ENCODE results near the gene TRAF7.

The TRAF7 gene

GRCh38 chr16:2170587-2171435, 15.2 kb downstream of the TRAF7 start:
- DNase-seq: no peak
- Mint-ChIP-seq H3K27me3 (ENCODE audit: low read depth, poor library complexity) (no peaks in the 10 kb centered on the region), H3K27ac (no peak overlapping the region), H3K9me3 (no peaks in the 10 kb centered on the region), H3K4me3 (no peak overlapping the region), H3K36me3 (ENCODE audit: low read depth) (peaks cover 7% of the 10 kb centered on the region), H3K4me1 (no peaks in the 10 kb centered on the region)
- no peak for TF ChIP-seq CTCF (IDR thresholded peaks at IDR 0.05)

GRCh38 chr16:2171601-2172178, 16.1 kb downstream of the TRAF7 start:
- DNase-seq: no peak
- H3K4me1 Mint-ChIP-seq: no peaks in the 10 kb centered on the region
- no peaks in the 10 kb centered on the region for H3K9me3 Mint-ChIP-seq
- no peak overlapping the region for H3K4me3 Mint-ChIP-seq
- H3K27me3 Mint-ChIP-seq (ENCODE audit: low read depth, poor library complexity): no peaks in the 10 kb centered on the region
- TF ChIP-seq CTCF (IDR thresholded peaks at IDR 0.05): no peak
- H3K36me3 Mint-ChIP-seq (ENCODE audit: low read depth): peaks cover 4% of the 10 kb centered on the region
- H3K27ac Mint-ChIP-seq: no peak overlapping the region

- H3K27ac Mint-ChIP-seq: no peak overlapping the region
These were observed 17.2 kb downstream of the TRAF7 start for GRCh38 chr16:2172688-2173335.

GRCh38 chr16:2173366-2173765, 17.8 kb downstream of the TRAF7 start:
- Mint-ChIP-seq H3K4me1 (no peaks in the 10 kb centered on the region), H3K27me3 (ENCODE audit: low read depth, poor library complexity) (no peaks in the 10 kb centered on the region), H3K27ac (no peak overlapping the region), H3K9me3 (no peaks in the 10 kb centered on the region), H3K36me3 (ENCODE audit: low read depth) (peaks cover 14% of the 10 kb centered on the region), H3K4me3 (no peak overlapping the region)
- no peak for TF ChIP-seq CTCF (IDR thresholded peaks at IDR 0.05)
- no peak for DNase-seq

More at GRCh38 chr16:2172688-2173335, 17.2 kb downstream of the TRAF7 start:
- DNase-seq: no peak
- H3K4me1 Mint-ChIP-seq: no peaks in the 10 kb centered on the region
- no peaks in the 10 kb centered on the region for H3K9me3 Mint-ChIP-seq
- no peak for TF ChIP-seq CTCF (IDR thresholded peaks at IDR 0.05)
- H3K36me3 Mint-ChIP-seq (ENCODE audit: low read depth): peaks cover 14% of the 10 kb centered on the region
- H3K4me3 Mint-ChIP-seq: no peak overlapping the region
- no peaks in the 10 kb centered on the region for H3K27me3 Mint-ChIP-seq (ENCODE audit: low read depth, poor library complexity)

GRCh38 chr16:2173916-2174315, 18.3 kb downstream of the TRAF7 start:
- peaks cover 14% of the 10 kb centered on the region for H3K36me3 Mint-ChIP-seq (ENCODE audit: low read depth)
- H3K27ac Mint-ChIP-seq: no peak overlapping the region
- no peaks in the 10 kb centered on the region for H3K27me3 Mint-ChIP-seq (ENCODE audit: low read depth, poor library complexity)
- no peak overlapping the region for H3K4me3 Mint-ChIP-seq
- TF ChIP-seq CTCF (IDR thresholded peaks at IDR 0.05): no peak
- no peaks in the 10 kb centered on the region for H3K9me3 Mint-ChIP-seq
- no peak for DNase-seq
- no peaks in the 10 kb centered on the region for H3K4me1 Mint-ChIP-seq

Measured in nephron progenitor cell (in vitro differentiated cells).